Hepatocyte (in vitro differentiated cells): Measurements from ENCODE around the gene DOCK7.

ENCODE experiments used
- CTCF ChIP-seq: fragments of 200-600 bp; sonication (generic); IDR thresholded peaks from 2 replicates; pipeline ENCODE4 v1.5.1; 2016; ENCODE audit warnings: antibody characterized with exemption, mild to moderate bottlenecking; ENCODE audit not compliant: poor library complexity
- EZH2 ChIP-seq: fragments of 200-600 bp; sonication (generic); IDR thresholded peaks from 2 replicates; pipeline ENCODE4 v1.6.1; 2016; ENCODE audit warnings: antibody characterized with exemption, mild to moderate bottlenecking, borderline replicate concordance
- EZH2phosphoT487 ChIP-seq: fragments of 200-600 bp; sonication (generic); IDR thresholded peaks from one replicate; pipeline ENCODE4 v1.6.1; 2018; ENCODE audit warnings: antibody characterized with exemption, mild to moderate bottlenecking, low read depth, moderate library complexity; ENCODE audit not compliant: unreplicated experiment, severe bottlenecking

GRCh38 chr1:62530516-62531154 is 157.6 kb downstream of the DOCK7 start:
- TF ChIP-seq EZH2phosphoT487 (no peak), CTCF (peak; percentile 71), EZH2 (no peak)
